GM19023 (cell line): Measurements from ENCODE around the gene CASP10.
"Not testable (repeated sequence)": the region's sequence is repeated elsewhere in the genome, so short reads cannot be mapped to it uniquely, and the experiment has no call there.

Source experiments
- ATAC-seq: cut with Tn5 transposase; IDR thresholded peaks from one replicate; pipeline ENCODE4 v1.9.1; 2021; ENCODE audit warnings: mild to moderate bottlenecking, moderate library complexity; ENCODE audit not compliant: unreplicated experiment

The CASP10 gene

DNA sequence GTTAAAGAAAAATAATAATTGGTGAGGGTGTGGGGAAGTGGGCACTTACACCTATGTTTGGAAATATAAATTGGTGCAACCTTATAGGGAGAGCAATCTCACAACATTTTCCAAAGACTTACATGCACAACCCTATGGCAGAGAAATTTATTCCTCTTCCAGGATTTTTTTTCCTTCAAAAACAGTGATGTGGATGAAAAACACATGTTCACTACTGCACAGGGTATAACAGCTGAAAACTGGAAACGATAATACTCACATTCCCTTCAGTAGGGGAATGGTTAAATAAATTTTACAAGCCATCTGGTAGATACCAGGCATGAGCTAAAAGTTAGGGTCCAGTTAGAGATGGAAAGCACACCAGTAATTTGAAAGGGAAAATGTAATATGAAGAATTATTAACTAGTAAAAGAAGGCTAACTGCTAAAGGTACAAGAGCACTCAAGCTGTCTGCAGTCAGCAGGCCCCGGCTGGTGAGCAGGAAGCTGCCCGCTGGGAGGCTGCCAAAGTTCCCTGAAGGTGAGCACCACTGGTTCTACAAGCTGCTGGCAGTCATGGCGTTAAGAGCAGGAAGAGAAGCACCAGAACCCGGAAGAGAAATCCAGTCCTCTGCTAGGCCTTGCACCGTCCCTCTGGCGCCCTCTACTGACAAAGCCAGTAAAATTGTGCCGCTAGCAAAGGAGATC lies 49.0 kb downstream of the CASP10 start:
- ATAC-seq, result peak; percentile 46

DNA sequence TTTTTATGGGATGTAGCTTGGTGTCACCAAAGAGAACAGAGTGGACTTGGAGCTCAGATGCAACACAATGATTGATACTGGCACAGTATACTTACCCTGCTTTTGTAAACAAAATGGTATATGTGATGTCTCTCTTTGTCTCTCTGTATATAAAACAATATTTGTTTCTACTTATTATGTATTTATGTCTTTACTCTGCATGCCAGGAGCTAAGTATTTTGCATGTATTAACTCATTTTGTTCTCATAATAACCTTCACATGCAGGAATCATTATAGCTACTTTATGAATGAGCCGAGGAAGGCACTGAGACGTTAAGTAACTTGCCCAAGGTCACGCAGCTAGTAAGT lies 49.5 kb downstream of the CASP10 start:
- ATAC-seq, result no peak

DNA sequence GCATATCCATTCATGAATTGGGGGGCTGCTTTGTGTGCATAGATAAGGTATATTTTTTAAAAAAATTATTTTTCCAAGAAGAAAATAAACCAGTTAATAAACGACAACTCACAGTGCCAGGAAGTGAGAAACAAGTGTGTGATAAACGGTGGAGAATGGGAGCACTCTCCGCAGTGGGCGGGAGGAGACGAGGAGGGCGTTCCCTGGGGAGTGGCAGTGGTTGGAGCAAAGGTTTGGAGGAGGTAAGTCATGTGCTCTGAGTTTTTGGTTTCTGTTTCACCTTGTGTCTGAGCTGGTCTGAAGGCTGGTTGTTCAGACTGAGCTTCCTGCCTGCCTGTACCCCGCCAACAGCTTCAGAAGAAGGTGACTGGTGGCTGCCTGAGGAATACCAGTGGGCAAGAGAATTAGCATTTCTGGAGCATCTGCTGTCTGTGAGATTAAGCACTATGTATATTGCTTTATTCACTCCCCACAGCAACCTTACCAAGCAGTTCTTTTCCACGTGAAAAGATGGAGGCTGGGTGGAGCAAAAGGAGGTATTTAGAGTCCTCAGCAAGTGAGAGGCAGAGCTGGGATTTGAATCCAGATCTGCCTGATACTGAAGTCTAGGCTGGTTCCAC lies 50.4 kb downstream of the CASP10 start:
- peak; percentile 91 for ATAC-seq

DNA sequence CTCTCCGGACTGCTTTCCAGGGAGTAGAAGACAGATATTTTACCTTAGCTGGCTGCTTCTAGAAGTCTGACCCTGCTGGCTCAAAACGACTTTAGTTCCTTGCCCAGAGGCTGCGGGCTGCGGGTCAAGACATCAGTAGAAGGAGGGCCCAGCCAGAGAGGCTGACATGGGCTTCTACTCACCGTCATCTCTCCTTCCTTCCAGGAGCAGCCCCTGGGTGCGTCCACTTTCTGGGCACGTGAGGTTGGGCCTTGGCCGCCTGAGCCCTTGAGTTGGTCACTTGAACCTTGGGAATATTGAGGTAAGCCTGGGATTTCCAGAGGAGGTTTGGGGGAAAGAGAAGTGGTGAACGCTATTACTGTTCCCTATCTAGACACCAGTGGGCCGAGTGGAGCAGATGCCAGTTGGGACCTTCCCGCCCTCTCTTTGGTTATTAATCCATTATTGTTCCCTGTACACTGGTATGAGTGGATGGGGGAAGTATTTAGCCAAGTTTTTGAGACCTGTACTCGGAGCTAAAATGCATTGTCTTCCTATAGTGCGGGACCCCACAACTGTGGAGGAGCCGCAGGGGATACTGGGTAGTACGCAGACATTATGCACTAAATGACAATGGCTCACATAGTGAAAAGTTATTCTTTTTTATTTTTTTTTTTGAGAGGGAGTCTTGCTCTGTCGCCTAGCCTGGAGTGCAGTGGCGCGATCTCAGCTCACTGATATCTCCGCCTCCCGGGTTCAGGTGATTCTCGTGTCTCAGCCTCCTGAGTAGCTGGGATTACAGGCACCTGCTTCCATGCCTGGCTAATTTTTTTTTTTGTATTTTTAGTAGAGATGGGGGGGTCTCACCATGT lies 51.1 kb downstream of the CASP10 start:
- peak; percentile 27 for ATAC-seq

DNA sequence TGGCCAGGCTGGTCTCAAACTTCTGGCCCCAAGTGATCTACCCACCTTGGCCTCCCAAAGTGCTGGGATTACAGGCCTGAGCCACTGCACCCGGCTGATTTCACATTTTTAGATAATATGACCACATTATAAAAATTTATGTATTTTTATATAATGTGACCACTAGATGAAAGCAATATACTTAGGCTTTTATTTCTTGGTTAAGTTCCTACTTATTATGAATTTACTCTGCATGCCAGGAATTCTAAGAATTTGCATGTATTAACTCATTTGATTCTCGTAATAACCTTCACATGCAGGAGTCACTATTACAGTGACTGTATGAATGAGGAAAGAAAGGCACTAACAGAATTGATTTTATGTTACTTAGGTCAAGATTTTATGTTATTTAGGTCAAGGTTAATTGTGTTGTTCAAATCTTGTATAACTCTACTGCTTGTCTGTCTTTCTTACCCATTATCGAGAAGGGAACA lies 51.8 kb downstream of the CASP10 start:
- no peak for ATAC-seq

DNA sequence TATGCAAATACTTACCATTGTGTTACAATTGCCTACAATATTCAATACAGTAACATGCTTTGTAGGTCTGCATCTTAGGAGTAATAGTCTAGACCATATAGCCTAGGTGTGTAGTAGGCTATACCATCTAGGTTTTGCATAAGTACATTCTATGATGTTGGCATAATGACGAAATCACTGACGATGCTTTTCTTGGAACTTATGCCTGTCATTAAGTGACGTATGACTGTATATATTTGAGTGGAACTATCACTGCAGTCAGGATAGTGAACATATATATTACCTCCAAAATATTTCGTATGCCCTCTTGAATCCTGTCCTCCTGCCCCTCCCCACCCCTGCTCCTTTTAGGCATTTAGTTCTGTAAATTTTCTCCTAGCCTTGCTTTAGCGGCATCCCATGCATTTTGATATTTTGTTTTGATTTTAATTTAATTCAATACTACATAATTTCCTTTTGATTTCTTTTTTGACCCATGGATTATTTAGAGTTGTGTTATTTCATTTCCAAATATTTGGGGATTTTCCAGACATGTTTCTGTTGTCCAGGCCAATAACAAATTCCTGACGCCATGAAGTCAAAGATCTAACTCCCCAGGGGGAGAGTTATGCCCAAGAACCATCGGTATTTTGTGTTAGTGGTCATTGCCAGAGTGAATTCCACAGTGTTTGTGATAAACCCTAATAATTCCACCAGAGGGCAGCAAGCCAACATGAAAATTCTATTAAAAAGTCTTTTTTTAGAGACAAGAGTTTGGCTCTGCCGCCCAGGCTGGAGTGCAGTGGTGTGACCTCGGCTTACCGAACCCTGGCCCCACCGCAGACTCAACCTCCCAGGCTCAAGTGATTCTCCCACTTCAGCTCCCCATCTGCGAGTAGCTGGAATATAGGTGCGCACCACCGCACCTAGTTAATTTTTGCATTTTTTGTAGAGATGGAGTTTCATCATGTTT lies 53.2 kb downstream of the CASP10 start:
- ATAC-seq, result no peak

DNA sequence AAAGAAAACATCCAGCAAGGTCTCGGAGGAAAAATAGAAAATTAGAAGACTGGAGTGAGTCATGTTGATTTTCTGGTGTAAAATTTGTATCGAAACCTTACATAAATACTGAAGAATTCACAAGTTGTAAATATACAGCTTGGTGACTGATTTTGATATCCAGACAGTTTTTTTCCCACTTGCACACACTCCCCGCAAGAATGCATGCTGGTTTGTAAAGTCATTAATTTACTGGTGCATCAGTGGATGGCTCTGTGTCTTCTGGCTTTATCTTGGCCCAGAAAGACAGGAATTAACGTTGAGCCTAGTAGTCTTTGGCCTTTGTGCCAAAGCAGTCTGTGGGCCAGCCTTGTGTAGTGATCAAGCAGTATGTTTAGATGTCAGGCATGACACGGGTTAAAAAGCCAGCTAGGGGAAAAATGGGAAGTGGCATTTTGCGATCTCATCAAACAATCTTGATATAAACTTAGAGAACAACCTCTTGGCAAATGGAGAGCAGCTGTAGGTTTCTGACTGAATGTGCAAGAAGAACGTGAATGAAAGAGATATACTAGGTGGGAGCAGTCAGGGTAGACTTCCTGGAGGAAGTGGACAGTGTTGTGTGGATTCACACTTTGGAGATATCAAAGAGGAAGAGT lies 54.7 kb downstream of the CASP10 start:
- no peak for ATAC-seq

DNA sequence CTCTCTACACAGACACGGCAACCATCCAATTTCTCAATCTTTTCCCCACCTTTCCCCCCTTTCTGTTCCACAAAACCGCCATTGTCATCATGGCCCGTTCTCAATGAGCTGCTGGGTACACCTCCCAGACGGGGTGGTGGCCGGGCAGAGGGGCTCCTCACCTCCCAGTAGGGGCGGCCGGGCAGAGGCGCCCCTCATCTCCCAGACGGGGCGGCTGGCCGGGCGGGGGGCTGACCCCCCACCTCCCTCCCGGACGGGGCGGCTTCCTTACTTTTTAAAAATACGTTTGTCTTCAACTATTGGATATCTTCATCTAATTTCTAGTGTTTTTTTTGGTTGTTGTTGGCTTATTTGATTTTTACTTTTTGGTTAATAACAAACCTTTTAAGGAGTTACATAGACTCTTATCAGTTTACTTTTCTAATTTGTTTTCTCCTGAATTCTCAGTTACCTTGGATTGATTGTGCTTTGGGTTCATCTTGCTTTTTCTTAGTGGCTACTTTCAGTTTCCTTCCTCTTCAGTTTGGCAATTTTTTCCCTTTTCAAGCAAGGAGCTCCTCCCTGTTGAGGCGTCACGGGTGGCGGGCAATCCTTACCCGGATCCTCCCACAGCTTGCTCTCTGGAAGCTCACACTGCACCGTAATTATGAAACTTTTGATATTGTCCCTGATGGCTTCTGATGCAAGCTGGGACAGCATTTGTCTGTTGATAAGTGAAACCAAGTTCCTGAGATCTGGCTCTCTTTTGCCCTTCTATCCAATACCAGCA lies 56.4 kb downstream of the CASP10 start:
- ATAC-seq, result not testable (repeated sequence)

DNA sequence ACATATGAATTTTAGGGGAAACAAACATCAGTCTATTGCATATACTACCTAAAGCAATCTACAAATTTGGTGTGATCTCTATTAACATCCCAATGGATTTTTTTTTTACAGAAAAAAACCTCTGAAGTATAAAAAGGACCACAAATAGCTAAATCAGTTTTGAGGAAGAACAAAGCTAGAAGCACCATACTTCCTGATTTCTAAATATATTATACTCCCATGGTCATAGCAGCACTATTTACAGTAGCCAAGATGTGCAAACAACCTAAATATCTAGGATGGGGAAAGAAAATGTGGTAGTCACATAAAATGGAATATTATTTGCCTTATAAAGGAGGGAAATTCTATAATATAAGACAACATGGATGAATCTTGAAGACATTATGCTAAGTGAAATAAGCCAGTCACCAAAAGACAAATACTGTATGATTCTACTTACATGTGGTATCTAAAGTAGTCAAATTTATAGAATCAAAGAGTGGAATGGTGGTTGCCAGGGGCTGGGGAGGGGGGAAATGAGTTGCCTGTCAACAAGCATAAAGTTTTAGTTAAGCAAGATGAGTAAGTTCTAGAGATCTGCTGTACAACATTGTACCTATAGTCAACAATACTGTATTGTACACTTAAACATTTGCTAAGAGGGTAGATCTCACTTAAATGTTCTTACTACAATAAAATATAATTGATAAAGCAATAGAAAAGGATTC lies 59.8 kb downstream of the CASP10 start:
- no peak for ATAC-seq

DNA sequence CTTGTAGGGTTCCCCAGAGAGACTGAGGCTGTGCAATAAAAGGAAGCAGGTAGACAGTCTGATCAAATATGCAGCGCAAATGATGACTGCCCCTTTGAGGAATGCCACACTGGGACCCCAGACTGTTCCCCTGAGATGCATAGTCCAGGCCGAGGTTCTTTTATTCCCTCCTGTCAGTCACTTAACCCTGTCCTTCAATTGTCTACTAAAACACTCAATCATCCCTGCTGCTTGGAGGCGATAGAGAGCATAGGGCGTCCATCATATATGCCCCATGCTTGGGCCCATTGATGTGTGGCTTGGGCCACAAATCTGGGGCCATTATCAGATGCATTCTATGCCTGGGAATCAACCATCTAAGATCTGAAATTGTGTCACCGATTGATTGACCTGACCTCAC lies 61.9 kb downstream of the CASP10 start:
- no peak for ATAC-seq

DNA sequence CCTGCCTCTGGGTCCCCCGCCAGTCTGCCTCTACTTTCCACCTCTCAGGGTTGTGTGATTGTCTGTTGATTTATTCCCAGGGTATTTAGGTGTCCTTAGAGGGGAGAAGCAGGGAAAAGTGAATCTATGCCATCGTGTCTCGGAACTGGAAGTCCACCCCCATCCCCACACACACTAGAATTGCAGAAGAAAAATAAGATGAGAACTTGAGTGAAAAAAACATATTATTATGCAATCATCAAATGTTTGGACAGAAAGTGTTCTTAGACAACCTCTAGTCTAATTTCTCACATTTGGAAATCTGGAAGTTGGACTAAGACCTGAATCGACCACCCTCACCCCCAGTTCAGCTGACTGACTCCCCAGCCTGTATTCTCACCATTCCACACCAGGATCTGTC lies 63.3 kb downstream of the CASP10 start:
- no peak for ATAC-seq

DNA sequence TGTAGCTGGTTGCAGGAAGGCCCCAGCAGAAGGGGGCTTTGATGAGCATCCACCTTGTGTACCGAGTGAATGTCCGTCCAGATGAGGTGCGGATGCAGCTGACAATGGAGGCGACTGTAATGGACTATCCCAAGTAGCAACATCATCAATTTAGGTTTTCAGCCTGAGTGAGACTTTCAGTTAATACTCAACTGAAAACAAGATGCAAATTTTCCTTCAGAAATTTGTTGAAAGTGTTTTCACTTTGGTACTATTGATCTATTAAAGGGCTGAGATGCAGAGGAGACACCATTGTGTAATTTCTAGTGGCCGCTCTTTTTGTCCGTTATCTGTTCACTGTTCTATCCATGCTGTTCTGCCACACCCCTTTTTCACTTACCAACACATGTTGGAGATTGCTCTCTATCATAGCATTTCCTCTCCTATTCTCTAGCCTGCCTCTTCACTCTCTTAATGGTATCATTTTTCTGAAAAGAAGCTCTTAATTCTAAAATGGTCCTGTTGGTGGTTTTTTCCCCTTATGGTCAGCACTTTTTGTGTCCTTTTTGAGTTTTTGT lies 65.4 kb downstream of the CASP10 start:
- no peak for ATAC-seq

DNA sequence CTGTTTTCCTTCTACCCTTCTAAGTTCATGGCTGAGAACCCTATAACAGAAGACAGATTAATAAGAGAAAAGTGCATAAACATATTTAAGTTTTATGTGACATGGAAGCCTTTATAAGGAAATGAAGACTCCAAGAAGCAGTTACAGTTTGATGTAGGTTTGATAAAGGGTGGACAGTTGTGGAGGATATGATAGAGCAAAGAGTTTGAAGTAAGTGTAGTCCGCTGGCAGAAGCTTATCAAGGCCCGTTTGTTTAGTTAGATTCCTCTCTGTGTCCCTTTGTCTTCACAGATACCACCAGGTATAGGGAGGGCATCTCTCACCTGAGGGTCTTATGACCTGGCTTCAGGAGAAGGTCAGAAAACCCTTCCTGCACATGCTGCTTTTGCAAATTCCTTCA lies 66.9 kb downstream of the CASP10 start:
- no peak for ATAC-seq

DNA sequence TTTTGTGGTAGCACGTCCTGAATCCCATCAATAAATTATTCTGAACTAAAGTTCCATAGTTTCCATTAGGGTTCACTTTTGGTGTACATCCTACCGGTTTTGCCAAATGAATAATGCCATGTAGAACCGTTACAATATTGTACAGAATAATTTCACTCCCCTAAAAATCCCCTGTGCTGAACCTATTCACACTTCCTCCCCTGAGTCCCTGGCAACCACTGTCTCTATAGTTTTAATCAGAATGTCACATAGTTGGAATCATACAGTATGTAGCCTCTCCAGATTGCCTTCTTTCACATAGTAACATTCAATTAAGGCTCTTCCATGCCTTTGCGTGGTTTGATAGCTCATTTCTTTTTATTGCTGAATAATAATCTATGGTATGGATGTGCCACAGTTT lies 67.8 kb downstream of the CASP10 start:
- no peak for ATAC-seq

DNA sequence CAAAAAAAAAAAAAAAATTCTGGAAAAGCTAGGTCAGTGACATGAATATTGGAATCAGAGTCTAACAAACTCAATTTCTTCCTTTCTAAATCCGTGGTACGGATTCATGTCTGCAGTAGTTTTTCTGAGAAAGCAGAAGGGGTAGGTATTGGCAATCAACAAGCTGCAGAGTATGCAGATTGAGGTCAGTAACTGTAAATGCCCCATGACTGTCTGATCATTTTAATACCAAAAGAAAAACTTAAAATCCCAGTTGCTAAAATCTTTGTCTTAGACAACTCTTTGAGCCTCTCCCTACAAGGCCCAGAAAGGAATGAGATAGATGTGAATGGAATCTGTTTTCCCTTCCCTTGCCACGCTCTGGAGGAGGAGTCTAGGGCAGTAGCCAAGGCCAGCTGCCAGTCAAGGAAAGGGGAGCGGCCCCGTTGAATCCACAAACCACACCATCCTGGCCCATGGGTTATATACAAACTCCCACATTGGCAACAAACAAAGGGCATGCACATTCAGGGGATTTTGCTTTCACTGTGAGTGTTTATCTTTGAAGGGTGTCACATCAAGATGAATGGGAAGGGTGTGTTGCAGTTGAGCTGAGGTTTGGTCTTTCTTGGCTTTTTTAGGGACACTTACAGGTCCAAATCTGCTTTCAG lies 71.3 kb downstream of the CASP10 start:
- ATAC-seq, result no peak

DNA sequence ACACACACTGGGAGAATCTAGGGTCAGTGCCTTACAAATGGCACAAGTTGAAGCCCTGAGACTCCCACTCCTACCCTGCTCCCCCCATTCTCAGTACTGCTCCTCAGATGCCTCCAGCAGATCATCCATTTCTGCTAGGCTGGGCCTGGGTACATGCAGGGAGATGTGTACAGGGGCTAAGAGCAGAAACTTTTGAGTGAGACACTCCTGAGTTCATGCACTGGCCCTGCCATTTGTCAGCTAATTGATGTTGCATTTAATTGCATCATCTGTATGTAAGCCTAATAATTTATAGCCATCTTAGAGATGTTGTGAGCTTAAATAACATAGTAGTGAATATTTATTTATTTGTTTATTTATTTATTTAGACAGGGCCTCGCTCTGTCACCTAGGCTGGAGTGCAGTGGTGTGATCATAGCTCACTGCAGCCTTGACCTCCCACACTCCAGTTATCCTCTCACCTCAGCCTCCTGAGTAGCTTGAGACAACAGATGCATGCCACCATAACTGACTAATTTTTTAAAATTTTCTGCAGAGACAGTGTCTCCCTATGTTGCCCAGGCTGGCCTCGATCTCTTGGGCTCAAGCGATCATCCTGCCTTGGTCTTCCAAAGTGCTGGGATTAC lies 72.6 kb downstream of the CASP10 start:
- no peak for ATAC-seq

DNA sequence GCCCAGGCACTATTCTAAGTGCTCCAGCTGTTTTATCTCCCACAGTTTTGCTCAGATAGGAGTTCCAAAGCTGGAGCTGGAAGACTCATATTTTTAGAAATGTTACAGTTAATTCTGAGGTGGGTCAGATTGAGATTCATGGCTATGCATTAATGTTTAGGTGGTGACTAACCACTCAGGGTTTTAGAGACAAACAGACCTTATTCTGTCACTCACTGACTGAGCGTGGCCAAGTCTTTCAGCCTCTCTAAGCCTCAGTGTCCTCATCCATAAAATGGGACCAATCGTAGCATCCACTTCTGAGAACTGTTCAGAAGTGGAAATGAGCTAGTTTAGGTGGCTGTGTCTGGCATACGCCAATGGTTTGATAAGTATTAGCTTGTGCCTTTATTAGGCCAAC lies 73.1 kb downstream of the CASP10 start:
- no peak for ATAC-seq
